DMS79 (cell line): ENCODE results near the gene EPHA3.

Experiments
- DNase-seq: peaks from one replicate; lab custom pipeline; 2025; lab: John Stamatoyannopoulos, UW

EPHA3 gene

GRCh38 chr3:89232155-89232554, 124.7 kb downstream of the EPHA3 start:
- no peak for DNase-seq

- DNase-seq: no peak
Observed at GRCh38 chr3:89234620-89235019, 127.2 kb downstream of the EPHA3 start.

GRCh38 chr3:89238846-89239245, 131.4 kb downstream of the EPHA3 start:
- DNase-seq: no peak

GRCh38 chr3:89239774-89240173, 132.4 kb downstream of the EPHA3 start:
- no peak for DNase-seq

GRCh38 chr3:89245612-89246011, 138.2 kb downstream of the EPHA3 start:
- no peak for DNase-seq

- DNase-seq: no peak
Observed at GRCh38 chr3:89246326-89246725, 138.9 kb downstream of the EPHA3 start.

GRCh38 chr3:89250742-89251141, 143.3 kb downstream of the EPHA3 start:
- no peak for DNase-seq

- no peak for DNase-seq
Observed at GRCh38 chr3:89252016-89252415, 144.6 kb downstream of the EPHA3 start.

GRCh38 chr3:89252860-89253259, 145.4 kb downstream of the EPHA3 start:
- DNase-seq: no peak

GRCh38 chr3:89256395-89256794, 149.0 kb downstream of the EPHA3 start:
- no peak for DNase-seq

GRCh38 chr3:89256882-89257281, 149.5 kb downstream of the EPHA3 start:
- DNase-seq: no peak

- DNase-seq: no peak
Observed at GRCh38 chr3:89260721-89261120, 153.3 kb downstream of the EPHA3 start.

GRCh38 chr3:89261673-89262072, 154.3 kb downstream of the EPHA3 start:
- no peak for DNase-seq

GRCh38 chr3:89262309-89262929, 155.0 kb downstream of the EPHA3 start:
- no peak for DNase-seq

GRCh38 chr3:89264037-89264560, 156.7 kb downstream of the EPHA3 start:
- DNase-seq: no peak

GRCh38 chr3:89266074-89266473, 158.7 kb downstream of the EPHA3 start:
- no peak for DNase-seq

GRCh38 chr3:89268059-89268458, 160.6 kb downstream of the EPHA3 start:
- DNase-seq: no peak

- no peak for DNase-seq
Observed at GRCh38 chr3:89270201-89270600, 162.8 kb downstream of the EPHA3 start.

GRCh38 chr3:89275001-89275400, 167.6 kb downstream of the EPHA3 start:
- no peak for DNase-seq

GRCh38 chr3:89276116-89276515, 168.7 kb downstream of the EPHA3 start:
- no peak for DNase-seq

- no peak for DNase-seq
Observed at GRCh38 chr3:89278302-89279025, 171.0 kb downstream of the EPHA3 start.

GRCh38 chr3:89280301-89280700, 172.9 kb downstream of the EPHA3 start:
- DNase-seq: no peak

GRCh38 chr3:89280822-89281365, 173.5 kb downstream of the EPHA3 start:
- DNase-seq: no peak
